ENCODE data around the gene CLEC18A.

DNA sequence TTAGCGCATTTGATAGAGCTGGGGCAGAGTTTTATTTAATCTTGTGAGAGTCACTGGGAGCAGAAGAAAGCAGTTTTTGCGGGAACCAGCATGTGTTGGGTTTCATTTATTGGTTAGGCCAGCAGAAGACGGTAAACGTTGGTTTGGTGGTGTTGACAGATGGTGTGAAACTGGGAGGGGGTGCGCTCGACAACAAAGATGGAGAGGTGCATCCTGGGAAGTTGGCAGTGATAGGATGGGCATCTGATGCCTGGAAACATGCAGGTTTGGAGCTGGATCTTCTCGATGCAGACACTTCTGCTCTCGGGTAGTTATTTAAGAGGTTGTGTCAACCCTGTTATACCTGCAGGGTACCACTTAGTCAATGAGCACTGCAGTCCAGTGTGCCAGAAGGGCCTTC, 24.9 kb upstream of the CLEC18A start:
- TF ChIP-seq CTCF (IDR thresholded peaks at IDR 0.05) (no peak), POLR2A (IDR thresholded peaks at IDR 0.05) (no peak)
